PC-9 (cell line): ENCODE data around the gene PCNT. TPM values are rescaled to one million over a fixed set of nuclear protein-coding genes. Genes with fewer than 3 reads are reported as not detected.

Experiments
- BruUV-seq: library from RNA; stranded (reverse); fragments of 400-500 nt; replicated peaks from 2 replicates; lab custom pipeline; 2021; lab: Mats Ljungman, UMichigan
- CTCF ChIA-PET: fragments of 300-600 bp; sonication (Branson Sonifier 250); formaldehyde crosslinking; loops from one replicate; lab custom pipeline; 2022; ENCODE audit warnings: antibody characterized with exemption; lab: Charles Lee
- POLR2A ChIA-PET: fragments of 300-600 bp; sonication (Branson Sonifier 250); formaldehyde crosslinking; loops from one replicate; lab custom pipeline; 2022; ENCODE audit warnings: antibody characterized with exemption; ENCODE audit not compliant: unreplicated experiment; lab: Charles Lee
- DNase-seq, 2 experiments: peaks; one replicate each; pipeline versions ENCODE4 v3.0.0 to v3.0.0-alpha.2; 2015 to 2022; ENCODE audit warnings: mixed read lengths in 1 of 2
- H2AFZ ChIP-seq: fragments of 200-600 bp; sonication (generic); 2 replicates; pipeline ENCODE4 v1.8.1; 2017; ENCODE audit warnings: antibody characterized with exemption
- H3F3A ChIP-seq: fragments of 200-600 bp; sonication (generic); 2 replicates; pipeline ENCODE4 v1.8.1; 2017; ENCODE audit warnings: antibody characterized with exemption, mild to moderate bottlenecking, low read depth; ENCODE audit not compliant: insufficient read depth
- H3K27ac ChIP-seq: fragments of 200-600 bp; sonication (generic); 2 replicates; pipeline ENCODE4 v1.6.1; 2016; ENCODE audit warnings: mixed run types
- H3K27me3 ChIP-seq: fragments of 200-600 bp; sonication (generic); 2 replicates; pipeline ENCODE4 v1.6.1; 2016; ENCODE audit warnings: low read depth, mixed run types; ENCODE audit not compliant: insufficient read depth
- H3K36me3 ChIP-seq: fragments of 200-600 bp; sonication (generic); 2 replicates; pipeline ENCODE4 v1.6.1; 2016; ENCODE audit warnings: low read depth, mixed run types
- H3K4me1 ChIP-seq: fragments of 200-600 bp; sonication (generic); replicated peaks from 2 replicates; pipeline ENCODE4 v1.6.1; 2016; ENCODE audit warnings: mixed run types; ENCODE audit not compliant: insufficient read depth
- H3K4me2 ChIP-seq: fragments of 200-600 bp; sonication (generic); 2 replicates; pipeline ENCODE4 v1.6.1; 2017; ENCODE audit warnings: mixed run types
- H3K4me3 ChIP-seq: fragments of 200-600 bp; sonication (generic); 2 replicates; pipeline ENCODE4 v1.6.1; 2016; ENCODE audit warnings: mixed run types
- H3K79me2 ChIP-seq: fragments of 200-600 bp; sonication (generic); 2 replicates; pipeline ENCODE4 v1.6.1; 2017; ENCODE audit warnings: low read depth, mixed run types
- H3K9me2 ChIP-seq: fragments of 200-600 bp; sonication (generic); 2 replicates; pipeline ENCODE4 v1.8.1; 2017; ENCODE audit warnings: mild to moderate bottlenecking; ENCODE audit not compliant: insufficient read depth
- H3K9me3 ChIP-seq: fragments of 200-600 bp; sonication (generic); 2 replicates; pipeline ENCODE4 v1.8.1; 2016; ENCODE audit warnings: low read depth; ENCODE audit not compliant: insufficient read depth
- H4K20me1 ChIP-seq: fragments of 200-600 bp; sonication (generic); 2 replicates; pipeline ENCODE4 v1.8.1; 2017; ENCODE audit not compliant: insufficient read depth
- EZH2 ChIP-seq: fragments of 200-600 bp; sonication (generic); IDR thresholded peaks from 2 replicates; pipeline ENCODE4 v1.8.0; 2017; ENCODE audit warnings: antibody characterized with exemption, low read depth
- intact Hi-C: fragments of 100-400 bp; cut with micrococcal nuclease; formaldehyde crosslinking; loops from one replicate; pipeline ENCODE4 v1.10.0; 2022; ENCODE audit not compliant: unreplicated experiment
- total RNA-seq: library from RNA; stranded (reverse); gene quantifications from 2 replicates; pipeline ENCODE4 v1.2.3, GENCODE V29; 2021
- TF ChIP-seq, protein P1 (sequence below): fragments of 200-600 bp; sonication (generic); conservative IDR thresholded peaks from 2 replicates; pipeline ENCODE4 v1.6.1; 2017; ENCODE audit warnings: mixed run types, antibody characterized with exemption, mild to moderate bottlenecking, moderate library complexity

The PCNT gene
- total RNA-seq, 1 experiment from 2014 or later = 33.4 TPM

DNA sequence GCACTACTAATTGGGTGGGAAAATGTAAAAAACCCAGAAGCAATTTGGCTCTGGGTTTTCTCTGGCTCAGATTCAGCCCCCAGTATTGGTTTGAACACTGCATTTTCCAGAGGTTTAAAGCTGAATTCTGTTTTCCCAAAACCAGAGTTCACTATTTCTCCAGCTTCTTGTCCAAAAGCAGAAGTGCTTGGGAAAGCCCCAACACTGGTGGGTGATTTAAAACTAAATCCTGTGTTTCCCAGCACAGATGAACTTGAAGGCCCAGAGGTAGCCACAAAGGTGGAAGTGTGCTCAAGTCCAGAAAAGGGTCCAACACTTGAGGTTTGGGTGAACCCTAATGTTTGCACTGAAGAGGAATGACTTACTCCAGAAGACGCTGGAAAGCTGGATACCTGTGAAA lies 39.2 kb upstream of the PCNT start:
- no peaks in the 10 kb centered on the region for H3K9me3 ChIP-seq
- no peaks in the 10 kb centered on the region for H3K9me2 ChIP-seq
- BruUV-seq = no TSS peak
- peaks cover 29% of the 10 kb centered on the region for H3K4me1 ChIP-seq
- peak overlapping the region; percentile 94 for H3K4me2 ChIP-seq
- H3K79me2 ChIP-seq = peaks cover 41% of the 10 kb centered on the region
- peaks cover 17% of the 10 kb centered on the region; the same call in 1 of the 2 replicates for H3F3A ChIP-seq
- intact Hi-C loops = loop anchor here (10.0 kb wide), 1 partner anchor 140 kb away; no protein-coding TSS in a partner anchor
- TF ChIP-seq, protein P1, sequence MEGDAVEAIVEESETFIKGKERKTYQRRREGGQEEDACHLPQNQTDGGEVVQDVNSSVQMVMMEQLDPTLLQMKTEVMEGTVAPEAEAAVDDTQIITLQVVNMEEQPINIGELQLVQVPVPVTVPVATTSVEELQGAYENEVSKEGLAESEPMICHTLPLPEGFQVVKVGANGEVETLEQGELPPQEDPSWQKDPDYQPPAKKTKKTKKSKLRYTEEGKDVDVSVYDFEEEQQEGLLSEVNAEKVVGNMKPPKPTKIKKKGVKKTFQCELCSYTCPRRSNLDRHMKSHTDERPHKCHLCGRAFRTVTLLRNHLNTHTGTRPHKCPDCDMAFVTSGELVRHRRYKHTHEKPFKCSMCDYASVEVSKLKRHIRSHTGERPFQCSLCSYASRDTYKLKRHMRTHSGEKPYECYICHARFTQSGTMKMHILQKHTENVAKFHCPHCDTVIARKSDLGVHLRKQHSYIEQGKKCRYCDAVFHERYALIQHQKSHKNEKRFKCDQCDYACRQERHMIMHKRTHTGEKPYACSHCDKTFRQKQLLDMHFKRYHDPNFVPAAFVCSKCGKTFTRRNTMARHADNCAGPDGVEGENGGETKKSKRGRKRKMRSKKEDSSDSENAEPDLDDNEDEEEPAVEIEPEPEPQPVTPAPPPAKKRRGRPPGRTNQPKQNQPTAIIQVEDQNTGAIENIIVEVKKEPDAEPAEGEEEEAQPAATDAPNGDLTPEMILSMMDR = no peak
- no peak for TF ChIP-seq EZH2
- H4K20me1 ChIP-seq = peaks cover 8% of the 10 kb centered on the region; the same call in 1 of the 2 replicates
- ChIA-PET POLR2A (no interaction called here), CTCF (no interaction called here)
- H3K4me3 ChIP-seq = peak overlapping the region; percentile 69
- peaks cover 4% of the 10 kb centered on the region; the same call in 1 of the 2 replicates for H3K36me3 ChIP-seq
- H2AFZ ChIP-seq = no peak overlapping the region
- H3K27ac ChIP-seq = no peak overlapping the region
- no peak for DNase-seq
- no peaks in the 10 kb centered on the region for H3K27me3 ChIP-seq

DNA sequence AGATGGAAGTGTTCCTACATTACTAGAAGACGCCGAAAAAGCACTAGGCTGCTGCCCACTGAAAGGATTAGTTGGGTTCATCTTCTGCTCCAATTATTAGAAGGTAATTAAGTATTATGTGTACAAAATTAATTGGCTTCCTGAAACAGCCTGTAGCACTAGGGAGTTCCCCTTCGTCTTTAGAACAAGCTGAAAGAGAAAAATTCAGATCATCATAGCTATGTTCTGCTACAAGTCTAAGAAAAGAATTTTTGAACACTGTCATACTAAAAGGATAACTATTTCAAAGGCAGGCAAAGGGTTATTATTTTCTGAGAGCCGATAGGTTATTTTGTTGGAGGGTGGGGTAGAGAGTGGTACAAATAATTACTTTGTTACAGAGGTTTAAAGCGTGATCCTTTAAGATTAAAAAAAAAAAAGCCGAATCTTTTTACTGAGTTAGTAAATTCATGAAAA lies 38.7 kb upstream of the PCNT start, which contains the start of gene MCM3AP:
MCM3AP (minus strand) TSS at position 406 of the 456 bp plus-strand sequence; CDS start at position 81, 325 bp downstream.
- no TSS peak for BruUV-seq
- DNase-seq = no peak
- Histone ChIP-seq H3K4me2 (peak within 1 kb of the TSS; percentile 94), H3K9me2 (no peaks in the 10 kb centered on the region), H3K9me3 (no peaks in the 10 kb centered on the region), H4K20me1 (peaks cover 8% of the 10 kb centered on the region; the same call in 1 of the 2 replicates), H3K4me3 (peak within 1 kb of the TSS; percentile 69), H3K4me1 (peaks cover 29% of the 10 kb centered on the region), H2AFZ (peak within 1 kb of the TSS; percentile 77), H3F3A (peaks cover 17% of the 10 kb centered on the region; the same call in 1 of the 2 replicates), H3K79me2 (peaks cover 41% of the 10 kb centered on the region), H3K27ac (peak within 1 kb of the TSS; percentile 70), H3K27me3 (no peaks in the 10 kb centered on the region), H3K36me3 (no peaks in the 10 kb centered on the region; the same call in 1 of the 2 replicates)
- ChIA-PET POLR2A (no interaction called here), CTCF (no interaction called here)
- intact Hi-C loops = loop anchor here (10.0 kb wide), 1 partner anchor 140 kb away; no protein-coding TSS in a partner anchor
- TF ChIP-seq, protein P1 = no peak
- TF ChIP-seq EZH2 = no peak

DNA sequence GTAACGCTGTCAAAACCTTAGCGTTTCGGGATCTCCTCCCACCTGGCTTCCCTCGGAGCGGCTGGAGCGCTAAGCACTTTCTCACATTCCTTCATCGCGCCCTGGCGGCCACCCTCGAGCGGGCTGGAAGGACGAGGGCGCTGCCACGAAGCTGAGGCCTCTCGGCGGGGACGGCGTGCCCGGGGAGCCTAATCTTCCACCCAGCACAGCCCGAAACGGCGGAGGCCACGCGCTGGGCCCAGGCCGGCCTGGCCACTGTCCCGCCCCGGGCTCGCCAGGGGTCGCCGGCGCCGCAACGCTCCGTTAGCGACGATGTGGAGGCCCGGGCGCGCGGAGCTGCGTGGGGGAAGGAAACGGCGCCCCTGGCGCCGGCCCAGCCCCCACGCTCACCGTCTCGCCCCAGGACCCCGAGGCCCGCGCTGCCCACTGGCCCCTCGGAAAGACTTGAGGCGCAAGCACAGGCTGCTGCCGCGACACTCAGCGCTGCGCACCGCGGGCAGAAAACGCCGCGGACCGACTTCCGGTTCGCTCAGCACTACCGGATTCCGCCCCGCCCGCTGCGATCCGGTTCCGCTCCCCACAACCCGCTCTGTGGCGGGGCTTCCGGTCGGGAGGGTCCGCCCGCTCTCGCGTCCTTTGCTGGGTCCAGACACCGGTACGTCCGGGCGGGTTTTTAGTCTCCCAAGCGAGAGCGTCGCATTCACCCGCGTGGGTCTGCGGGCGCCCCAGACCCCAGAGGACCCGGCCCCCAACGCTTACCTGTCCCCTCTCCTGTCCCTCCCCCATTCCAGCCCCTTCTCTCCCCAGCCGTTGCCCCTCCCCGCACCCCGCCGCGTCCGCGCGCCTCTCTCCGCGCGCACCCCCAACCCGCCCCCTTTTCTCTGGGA lies 38.0 kb upstream of the PCNT start, which contains the start of gene YBEY:
YBEY (plus strand) TSS at position 582 of the 887 bp plus-strand sequence. CDS start 572 bp downstream, outside the sequence.
- H3F3A ChIP-seq = peaks cover 17% of the 10 kb centered on the region; the same call in 1 of the 2 replicates
- H3K4me3 ChIP-seq = peak within 1 kb of the TSS; percentile 69
- peaks cover 40% of the 10 kb centered on the region for H3K79me2 ChIP-seq
- POLR2A ChIA-PET = no interaction called here
- H3K4me1 ChIP-seq = peaks cover 29% of the 10 kb centered on the region
- peak within 1 kb of the TSS; percentile 77 for H2AFZ ChIP-seq
- peak; percentile 74 to 86 for DNase-seq
- no peak for TF ChIP-seq EZH2
- TF ChIP-seq, protein P1 = no peak; the same call in 1 of the 2 replicates
- H3K27me3 ChIP-seq = no peaks in the 10 kb centered on the region
- TSS peak; percentile 58 for BruUV-seq
- no peaks in the 10 kb centered on the region for H3K9me2 ChIP-seq
- H3K36me3 ChIP-seq = no peaks in the 10 kb centered on the region; the same call in 1 of the 2 replicates
- peak within 1 kb of the TSS; percentile 70 for H3K27ac ChIP-seq
- H3K9me3 ChIP-seq = no peaks in the 10 kb centered on the region
- CTCF ChIA-PET = interaction anchor here (0.6 kb wide), 1 partner anchor 75 kb away, joined by 3 read pairs; no protein-coding TSS in a partner anchor
- H4K20me1 ChIP-seq = peaks cover 8% of the 10 kb centered on the region; the same call in 1 of the 2 replicates
- peak within 1 kb of the TSS; percentile 94 for H3K4me2 ChIP-seq
- intact Hi-C loops = loop anchor here (1.0 to 10.0 kb wide), 2 partner anchors 38 to 141 kb away; partner anchors contain the start of gene PCNT
